Cerebellar cortex (tissue), 1 donor: ENCODE data around the gene CLN3.
"Not testable (repeated sequence)": the region's sequence is repeated elsewhere in the genome, so short reads cannot be mapped to it uniquely, and the experiment has no call there.

ENCODE experiments used
- DNase-seq: peaks from one replicate; pipeline ENCODE4 v3.0.0-alpha.2; 2015; ENCODE audit warnings: low spot score

The CLN3 gene

GRCh38 chr16:28494121-28494851 is 2.4 kb upstream of the CLN3 start, which contains the start of gene APOBR:
Gene APOBR (plus strand): TSS chr16:28494643. CDS start chr16:28494682, 39 bp downstream.
- no peak for DNase-seq

DNA sequence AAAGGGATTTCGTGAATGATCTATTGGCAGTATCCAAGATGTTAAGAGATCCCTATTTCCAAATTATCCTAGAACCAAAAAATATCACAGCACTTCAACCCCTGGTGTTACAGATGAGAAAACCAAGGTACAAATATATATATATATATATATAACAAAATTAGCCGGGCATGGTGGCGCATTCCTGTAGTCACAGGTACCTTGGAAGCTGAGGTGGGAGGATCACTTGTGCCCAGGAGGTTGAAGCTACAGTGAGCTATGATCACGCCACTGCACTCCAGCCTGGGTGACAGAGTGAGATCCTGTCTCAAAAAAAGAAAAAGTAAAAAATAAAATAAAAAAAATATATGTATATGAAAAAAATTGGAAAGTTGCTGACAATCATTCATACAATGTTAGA is 637 bp upstream of the CLN3 start:
- DNase-seq, result no peak

DNA sequence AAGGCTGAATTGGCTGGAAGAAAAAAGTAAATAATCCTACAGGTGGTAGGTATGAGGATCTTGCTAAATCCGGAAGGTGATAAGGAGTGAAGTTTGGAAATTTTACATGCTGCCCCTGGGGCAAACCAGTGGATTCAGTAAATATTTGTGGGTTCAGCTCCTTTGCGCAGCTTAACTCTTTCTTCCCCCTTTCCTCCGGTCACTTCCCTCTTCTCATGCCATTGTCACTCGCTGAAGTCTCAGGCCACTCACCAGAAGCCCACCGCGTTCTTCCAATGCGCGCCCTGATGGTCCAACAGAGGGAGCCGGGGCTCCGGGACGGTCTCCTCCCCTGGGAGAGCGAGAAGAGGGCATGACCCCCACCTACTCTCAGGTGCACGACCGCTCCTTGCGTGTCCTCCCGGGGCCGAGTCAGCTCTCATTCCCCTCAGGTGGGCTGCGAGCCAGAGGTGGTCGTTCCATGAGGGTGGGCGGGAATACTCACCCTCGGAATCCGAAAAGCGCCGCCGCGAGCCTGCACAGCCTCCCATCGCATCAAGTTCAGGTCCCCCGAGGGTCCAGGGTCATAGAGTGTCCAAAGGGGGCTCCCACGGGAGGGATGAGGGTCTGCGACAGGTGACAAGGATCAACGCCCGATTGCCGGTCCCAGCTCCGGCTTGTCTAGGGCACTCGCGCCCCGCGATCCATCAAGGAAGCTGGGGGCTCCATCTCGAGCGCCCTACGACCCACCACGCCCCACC is 474 bp downstream of the CLN3 start:
- DNase-seq, result peak; percentile 26

DNA sequence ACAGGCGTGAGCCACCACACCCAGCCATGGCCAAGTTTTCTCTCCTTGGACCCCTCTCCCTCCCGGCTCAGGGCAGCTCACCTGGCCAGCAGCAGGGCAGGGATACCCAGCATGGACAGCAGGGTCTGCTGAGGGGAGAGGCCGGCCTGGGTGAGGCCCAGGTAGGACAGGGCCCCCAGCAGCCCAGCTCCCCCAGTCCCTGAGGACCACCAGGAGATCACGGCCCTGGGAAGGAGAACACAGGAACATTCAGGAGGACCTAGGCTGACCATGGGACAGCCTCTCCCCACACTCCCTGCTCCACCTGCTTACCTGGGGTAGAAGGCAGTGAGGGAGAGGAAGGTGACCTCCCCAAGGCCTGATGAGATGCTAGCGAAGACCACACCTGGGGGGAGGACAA is 5.6 kb downstream of the CLN3 start:
- no peak for DNase-seq

DNA sequence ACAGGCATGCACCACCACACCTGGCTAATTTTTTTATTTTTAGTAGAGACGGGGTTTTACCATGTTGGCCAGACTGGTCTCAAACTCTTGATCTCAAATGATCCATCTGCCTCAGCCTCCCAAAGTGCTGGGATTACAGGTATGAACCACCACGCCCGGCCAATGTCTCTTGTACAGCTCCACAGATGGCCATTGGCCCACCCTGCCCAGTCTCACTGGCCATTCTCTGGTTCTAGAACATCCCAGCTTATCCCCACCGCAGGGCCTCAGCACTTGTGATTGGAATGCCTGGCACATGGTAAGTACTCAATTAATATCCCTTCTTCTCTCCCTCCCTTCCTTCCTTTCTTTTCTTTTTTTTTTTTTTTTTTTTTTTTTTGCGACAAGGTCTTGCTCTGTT is 8.5 kb downstream of the CLN3 start:
- DNase-seq, result not testable (repeated sequence)

GRCh38 chr16:28482026-28482425 is 9.8 kb downstream of the CLN3 start:
- DNase-seq, result no peak

GRCh38 chr16:28478506-28479180 is 13.2 kb downstream of the CLN3 start:
- DNase-seq, result no peak

DNA sequence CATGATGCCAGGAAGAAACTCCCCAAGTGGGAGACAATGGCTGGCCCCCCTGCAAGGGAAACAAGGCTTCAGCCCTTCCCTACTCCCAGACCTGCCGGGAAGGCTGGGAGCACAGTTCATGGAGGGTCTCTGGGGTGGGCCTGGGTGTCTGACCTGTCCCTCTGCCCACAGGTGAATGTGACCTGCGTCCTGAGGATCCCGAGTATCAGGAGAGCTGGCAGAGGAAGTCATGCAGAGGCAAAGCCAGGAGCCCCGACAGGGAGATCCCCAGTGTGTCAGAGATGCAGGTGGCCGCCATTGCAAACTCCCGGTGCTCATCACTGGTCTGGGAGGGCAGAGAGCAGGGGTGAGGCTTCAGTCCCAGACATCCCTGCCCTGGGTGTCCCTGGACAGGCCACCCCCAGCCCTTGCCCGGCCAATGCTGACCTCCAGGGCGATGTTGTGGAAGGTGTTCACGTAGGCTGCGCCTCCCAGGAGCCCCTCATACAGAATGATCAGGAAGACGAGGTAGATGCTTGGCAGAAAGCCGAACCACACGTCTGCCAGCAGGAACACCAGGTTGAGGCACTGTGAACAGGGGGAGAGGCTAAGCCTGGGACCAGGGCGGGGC is 14.5 kb downstream of the CLN3 start:
- DNase-seq, result no peak

DNA sequence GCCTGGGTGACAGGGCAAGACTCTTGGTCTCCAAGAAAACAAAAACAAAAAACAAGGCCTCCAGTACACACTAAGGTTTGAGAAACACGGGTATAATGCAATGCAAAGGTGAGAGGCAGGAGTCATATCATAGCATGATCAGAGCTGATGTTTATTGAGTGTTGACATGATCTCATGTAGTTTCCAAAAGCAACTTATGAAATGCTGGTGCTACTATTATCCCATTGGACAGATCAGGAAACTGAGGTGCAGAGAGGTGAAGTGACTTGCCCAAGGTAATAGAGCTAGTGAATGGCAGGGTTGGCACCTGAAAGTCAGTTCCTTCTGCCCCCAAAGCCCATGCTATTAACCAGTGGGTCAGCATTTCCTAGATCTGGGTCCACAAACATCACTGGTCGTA is 16.7 kb downstream of the CLN3 start:
- no peak for DNase-seq

GRCh38 chr16:28473714-28474265 is 18.1 kb downstream of the CLN3 start:
- DNase-seq, result no peak

DNA sequence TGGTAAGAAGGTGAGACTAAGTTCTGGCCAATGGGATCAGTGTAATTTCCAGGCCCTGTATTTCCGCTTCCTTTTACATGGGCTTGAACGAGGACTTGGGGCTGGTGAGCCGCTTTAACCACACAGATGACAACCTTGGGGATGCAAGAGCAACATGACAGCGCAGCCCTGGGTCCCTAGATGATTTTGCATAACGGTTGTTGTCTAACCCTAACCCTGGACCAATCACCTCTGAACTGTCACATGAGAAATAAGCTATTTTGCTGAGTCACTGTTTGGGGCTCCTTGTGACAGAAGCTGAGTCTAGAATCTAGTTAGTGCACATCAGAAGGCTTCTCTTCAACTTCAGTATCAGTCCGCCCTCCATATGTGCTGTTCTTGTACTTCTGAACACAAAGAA is 44.8 kb downstream of the CLN3 start:
- not testable (repeated sequence) for DNase-seq

GRCh38 chr16:28446388-28446787 is 45.5 kb downstream of the CLN3 start:
- not testable (repeated sequence) for DNase-seq

- not testable (repeated sequence) for DNase-seq
Observed at GRCh38 chr16:28443943-28444342, 47.9 kb downstream of the CLN3 start.

GRCh38 chr16:28438899-28439298 is 53.0 kb downstream of the CLN3 start:
- not testable (repeated sequence) for DNase-seq

- DNase-seq, result not testable (repeated sequence)
Observed at GRCh38 chr16:28435340-28435739, 56.5 kb downstream of the CLN3 start.
